Left cardiac atrium (tissue), 2 donors: ENCODE results near the gene TRIM68. TPM values are rescaled to one million over a fixed set of nuclear protein-coding genes. Genes with fewer than 3 reads are reported as not detected.

Experiments
- total RNA-seq, 2 donors: library from RNA; stranded (reverse); fragmentation: NEBNext Ultra II Directional; extraction: Animal tissue kit (Norgen Biotek cat#: 25700); gene quantifications; one replicate each; pipeline ENCODE4 v1.2.1, GENCODE V29; 2021
- donor health status: DM: no; HTN: yes; CAD: no; lungs with severe emphysema.
- donor health status: DM: yes; HTN: yes; CAD: no.

TRIM68 gene
- total RNA-seq, 2 donors from 2014 or later, result 9.4 to 10.3 TPM

Other genes starting within 250 kb of the TRIM68 start
- not detected for gene OR52B4, start 239.8 kb downstream of the TRIM68 start, total RNA-seq
- gene TRIM21, start 214.5 kb downstream of the TRIM68 start, total RNA-seq, result 10 to 100 TPM in 1 of 2 donors, 1 to 10 TPM in 1; 9.7 to 11.0 TPM
- gene OR52K2, start 158.9 kb downstream of the TRIM68 start, total RNA-seq, result not detected
- gene OR52K1, start 125.6 kb downstream of the TRIM68 start, total RNA-seq, result not detected
- not detected for gene OR52M1, start 63.0 kb downstream of the TRIM68 start, total RNA-seq
- gene OR52I2, start 26.5 kb downstream of the TRIM68 start, total RNA-seq, result not detected
- not detected for gene OR52I1, start 14.2 kb downstream of the TRIM68 start, total RNA-seq
- gene OR51D1, start 29.2 kb upstream of the TRIM68 start, total RNA-seq, result not detected
- under 1 TPM; 0.34 to 0.91 TPM for gene OR51E1, start 35.8 kb upstream of the TRIM68 start, total RNA-seq
- under 1 TPM; 0.09 to 0.31 TPM for gene OR51E2, start 89.6 kb upstream of the TRIM68 start, total RNA-seq
- gene MMP26, start 96.6 kb upstream of the TRIM68 start, total RNA-seq, result not detected
- gene OR51F1, start 161.7 kb upstream of the TRIM68 start, total RNA-seq, result not detected
- gene OR52R1, start 196.1 kb upstream of the TRIM68 start, total RNA-seq, result not detected
- not detected for gene OR51F2, start 213.1 kb upstream of the TRIM68 start, total RNA-seq
- not detected for gene OR51S1, start 241.0 kb upstream of the TRIM68 start, total RNA-seq